HEK293 (cell line): Measurements from ENCODE around the gene GLRX.

Source experiments
- CTCF ChIP-seq: fragments of 450-650 bp; formaldehyde crosslinking; IDR thresholded peaks from 2 replicates; pipeline ENCODE4 v1.5.1; 2016; ENCODE audit warnings: missing biosample characterization, missing genetic modification characterization
- REST ChIP-seq: fragments of 450-650 bp; formaldehyde crosslinking; IDR thresholded peaks from 2 replicates; pipeline ENCODE4 v1.5.1; 2016; ENCODE audit warnings: missing biosample characterization, missing genetic modification characterization
- ZNF26 ChIP-seq: fragments of 450-650 bp; formaldehyde crosslinking; IDR thresholded peaks from 2 replicates; pipeline ENCODE4 v1.5.1; 2016; ENCODE audit warnings: missing biosample characterization, missing genetic modification characterization
- TF ChIP-seq, protein P1 (sequence below): fragments of 450-650 bp; formaldehyde crosslinking; IDR thresholded peaks from 2 replicates; pipeline ENCODE4 v1.5.1; 2017; ENCODE audit warnings: missing biosample characterization, missing genetic modification characterization
- TF ChIP-seq, protein P2 (sequence below): fragments of 450-650 bp; formaldehyde crosslinking; IDR thresholded peaks from 2 replicates; pipeline ENCODE4 v1.5.1; 2017; ENCODE audit warnings: missing biosample characterization, missing genetic modification characterization

GRCh38 chr5:95868136-95868535 is 45.6 kb upstream of the GLRX start:
- TF ChIP-seq CTCF (tag by site-specific recombination) (no peak), REST (tag by site-specific recombination) (no peak), ZNF26 (tag by site-specific recombination) (no peak)
- TF ChIP-seq, protein P1, sequence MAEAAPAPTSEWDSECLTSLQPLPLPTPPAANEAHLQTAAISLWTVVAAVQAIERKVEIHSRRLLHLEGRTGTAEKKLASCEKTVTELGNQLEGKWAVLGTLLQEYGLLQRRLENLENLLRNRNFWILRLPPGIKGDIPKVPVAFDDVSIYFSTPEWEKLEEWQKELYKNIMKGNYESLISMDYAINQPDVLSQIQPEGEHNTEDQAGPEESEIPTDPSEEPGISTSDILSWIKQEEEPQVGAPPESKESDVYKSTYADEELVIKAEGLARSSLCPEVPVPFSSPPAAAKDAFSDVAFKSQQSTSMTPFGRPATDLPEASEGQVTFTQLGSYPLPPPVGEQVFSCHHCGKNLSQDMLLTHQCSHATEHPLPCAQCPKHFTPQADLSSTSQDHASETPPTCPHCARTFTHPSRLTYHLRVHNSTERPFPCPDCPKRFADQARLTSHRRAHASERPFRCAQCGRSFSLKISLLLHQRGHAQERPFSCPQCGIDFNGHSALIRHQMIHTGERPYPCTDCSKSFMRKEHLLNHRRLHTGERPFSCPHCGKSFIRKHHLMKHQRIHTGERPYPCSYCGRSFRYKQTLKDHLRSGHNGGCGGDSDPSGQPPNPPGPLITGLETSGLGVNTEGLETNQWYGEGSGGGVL: no peak
- TF ChIP-seq, protein P2, sequence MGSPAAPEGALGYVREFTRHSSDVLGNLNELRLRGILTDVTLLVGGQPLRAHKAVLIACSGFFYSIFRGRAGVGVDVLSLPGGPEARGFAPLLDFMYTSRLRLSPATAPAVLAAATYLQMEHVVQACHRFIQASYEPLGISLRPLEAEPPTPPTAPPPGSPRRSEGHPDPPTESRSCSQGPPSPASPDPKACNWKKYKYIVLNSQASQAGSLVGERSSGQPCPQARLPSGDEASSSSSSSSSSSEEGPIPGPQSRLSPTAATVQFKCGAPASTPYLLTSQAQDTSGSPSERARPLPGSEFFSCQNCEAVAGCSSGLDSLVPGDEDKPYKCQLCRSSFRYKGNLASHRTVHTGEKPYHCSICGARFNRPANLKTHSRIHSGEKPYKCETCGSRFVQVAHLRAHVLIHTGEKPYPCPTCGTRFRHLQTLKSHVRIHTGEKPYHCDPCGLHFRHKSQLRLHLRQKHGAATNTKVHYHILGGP (tag by site-specific recombination): no peak
